GM03348 (cell line): ENCODE measurements around the gene MRPL9.

Experiments
- DNase-seq: peaks from one replicate; pipeline ENCODE4 v3.0.0; 2012; ENCODE audit warnings: low spot score

Gene MRPL9

GRCh38 chr1:151762941-151763921 is at the start of gene MRPL9:
TSS of gene MRPL9 (minus strand) at chr1:151763496. CDS start at chr1:151763479, 17 bp downstream.
- peak; percentile 96 for DNase-seq

- no peak for DNase-seq
Measured at GRCh38 chr1:151811181-151811580, 47.9 kb upstream of the MRPL9 start.

- no peak for DNase-seq
Measured at GRCh38 chr1:151809985-151810556, 46.8 kb upstream of the MRPL9 start.

- no peak for DNase-seq
Measured at GRCh38 chr1:151809290-151809984, 46.1 kb upstream of the MRPL9 start.

- no peak for DNase-seq
Measured at GRCh38 chr1:151807766-151808165, 44.5 kb upstream of the MRPL9 start.

GRCh38 chr1:151807131-151807530 is 43.8 kb upstream of the MRPL9 start:
- no peak for DNase-seq

GRCh38 chr1:151806170-151806569 is 42.9 kb upstream of the MRPL9 start:
- DNase-seq, result no peak

- no peak for DNase-seq
Measured at GRCh38 chr1:151805066-151805820, 41.9 kb upstream of the MRPL9 start, which contains the start of gene LINGO4. TSS of gene LINGO4 (minus strand) at chr1:151805419. CDS start at chr1:151802704, 2,715 bp downstream.

GRCh38 chr1:151803915-151804314 is 40.6 kb upstream of the MRPL9 start:
- no peak for DNase-seq

- no peak for DNase-seq
Measured at GRCh38 chr1:151803164-151803563, 39.9 kb upstream of the MRPL9 start.

- no peak for DNase-seq
Measured at GRCh38 chr1:151802372-151802771, 39.1 kb upstream of the MRPL9 start.

- no peak for DNase-seq
Measured at GRCh38 chr1:151801846-151802245, 38.5 kb upstream of the MRPL9 start.

GRCh38 chr1:151801310-151801820 is 38.1 kb upstream of the MRPL9 start:
- DNase-seq, result no peak

GRCh38 chr1:151800830-151801229 is 37.5 kb upstream of the MRPL9 start:
- DNase-seq, result no peak

- DNase-seq, result peak; percentile 4
Measured at GRCh38 chr1:151799179-151800022, 36.1 kb upstream of the MRPL9 start.

- DNase-seq, result no peak
Measured at GRCh38 chr1:151798571-151798970, 35.3 kb upstream of the MRPL9 start.

GRCh38 chr1:151790940-151791651 is 27.8 kb upstream of the MRPL9 start:
- DNase-seq, result peak; percentile 33

GRCh38 chr1:151790071-151790939 is 27.0 kb upstream of the MRPL9 start, which contains the start of gene TDRKH:
TSS of gene TDRKH (minus strand) at chr1:151790500. CDS start at chr1:151783022, 7,478 bp downstream.
- DNase-seq, result peak; percentile 99

- no peak for DNase-seq
Measured at GRCh38 chr1:151787689-151788088, 24.4 kb upstream of the MRPL9 start.
